Panc1 (cell line): ENCODE data around the gene HFE.
A peak's percentile ranks its signal among the peaks of the same experiment; 100 is the strongest.

Experiments
- CTCF ChIP-seq: fragments of 450-650 bp; IDR thresholded peaks from 2 replicates; pipeline ENCODE4 v1.5.1; 2017; ENCODE audit warnings: mild to moderate bottlenecking
- POLR2AphosphoS5 ChIP-seq: IDR thresholded peaks from 2 replicates; pipeline ENCODE4 v1.6.1; 2012; ENCODE audit warnings: mild to moderate bottlenecking, low read depth, low read length, moderate library complexity

- TF ChIP-seq CTCF (no peak), POLR2AphosphoS5 (peak; percentile 6; the same call in 1 of the 2 replicates)
Observed at GRCh38 chr6:26121141-26122004, 34.1 kb downstream of the HFE start.
